Keratinocyte (primary cell): ENCODE measurements around the gene GNPNAT1. TPM values are rescaled to one million over a fixed set of nuclear protein-coding genes. Genes with fewer than 3 reads are reported as not detected.

Source experiments
- DNase-seq: peaks from one replicate; pipeline ENCODE4 v3.0.0-alpha.2; 2011; ENCODE audit warnings: low read depth, missing footprints, low spot score
- FAIRE-seq: peaks from 2 replicates; lab custom pipeline; 2011; peaks lifted over from hg19 to GRCh38; lab: Jason Lieb, UNC
- H2AFZ ChIP-seq: 2 replicates; pipeline ENCODE4 v1.6.0; 2012; ENCODE audit warnings: low read length, control low read depth, inconsistent platforms; ENCODE audit not compliant: control insufficient read depth
- H3K27ac ChIP-seq: 2 replicates; pipeline ENCODE4 v1.5.1; 2011; ENCODE audit warnings: low read length; ENCODE audit not compliant: control insufficient read depth, insufficient read depth
- H3K27me3 ChIP-seq: 3 replicates; pipeline ENCODE4 v1.6.0; 2011; ENCODE audit warnings: low read length; ENCODE audit not compliant: control insufficient read depth, insufficient read depth; ENCODE audit errors: extremely low read depth
- H3K36me3 ChIP-seq, 2 experiments: 2 replicates in 1 of 2; 3 replicates in 1 of 2; pipeline ENCODE4 v1.5.1; 2011; ENCODE audit warnings: low read length in 2 of 2, mild to moderate bottlenecking in 1 of 2; ENCODE audit not compliant: control insufficient read depth in 2 of 2, insufficient read depth in 2 of 2; ENCODE audit errors: extremely low read depth in 1 of 2
- H3K4me1 ChIP-seq: 3 replicates; pipeline ENCODE4 v1.5.1; 2011; ENCODE audit warnings: low read length; ENCODE audit not compliant: control insufficient read depth, insufficient read depth; ENCODE audit errors: extremely low read depth
- H3K4me2 ChIP-seq: 3 replicates; pipeline ENCODE4 v1.6.0; 2011; ENCODE audit warnings: low read depth, low read length; ENCODE audit not compliant: control insufficient read depth, insufficient read depth; ENCODE audit errors: extremely low read depth
- H3K4me3 ChIP-seq, 3 experiments: fragments of 200-600 bp in 1 of 3; sonication (generic) in 1 of 3; 2 replicates in 2 of 3; 3 replicates in 1 of 3; pipeline ENCODE4 v1.5.1; 2011 to 2016; ENCODE audit warnings: low read length in 3 of 3, mild to moderate bottlenecking in 3 of 3, control low read depth in 2 of 3, inconsistent platforms in 1 of 3, low read depth in 1 of 3, mixed read lengths in 1 of 3, mixed run types in 1 of 3, moderate library complexity in 1 of 3; ENCODE audit not compliant: control insufficient read depth in 2 of 3, insufficient read depth in 2 of 3; ENCODE audit errors: extremely low read depth in 1 of 3
- H3K79me2 ChIP-seq: 2 replicates; pipeline ENCODE4 v1.6.0; 2012; ENCODE audit warnings: low read length; ENCODE audit not compliant: control insufficient read depth, insufficient read depth
- H3K9ac ChIP-seq: 3 replicates; pipeline ENCODE4 v1.6.0; 2011; ENCODE audit warnings: low read length; ENCODE audit not compliant: control insufficient read depth, insufficient read depth; ENCODE audit errors: extremely low read depth
- H3K9me1 ChIP-seq: 3 replicates; pipeline ENCODE4 v1.6.0; 2011; ENCODE audit warnings: low read length; ENCODE audit not compliant: control insufficient read depth, insufficient read depth; ENCODE audit errors: extremely low read depth
- H3K9me3 ChIP-seq: 2 replicates; pipeline ENCODE4 v1.5.1; 2012; ENCODE audit warnings: low read depth, low read length; ENCODE audit not compliant: control insufficient read depth
- H4K20me1 ChIP-seq: 3 replicates; pipeline ENCODE4 v1.6.0; 2011; ENCODE audit warnings: low read length; ENCODE audit not compliant: control insufficient read depth, insufficient read depth; ENCODE audit errors: extremely low read depth
- CTCF ChIP-seq, 3 experiments: IDR thresholded peaks in 1 of 3; conservative IDR thresholded peaks in 1 of 3; optimal IDR thresholded peaks in 1 of 3; 2 replicates in 2 of 3; 3 replicates in 1 of 3; pipeline versions ENCODE3 to v1.5.1; 2011; ENCODE audit warnings: low read length in 3 of 3, mild to moderate bottlenecking in 3 of 3, moderate library complexity in 2 of 3, control low read depth in 1 of 3, inconsistent platforms in 1 of 3; ENCODE audit not compliant: insufficient read depth in 2 of 3; ENCODE audit errors: extremely low read depth in 1 of 3
- EZH2 ChIP-seq: IDR thresholded peaks from one replicate; pipeline ENCODE4 v1.6.1; 2012; ENCODE audit warnings: inconsistent platforms, mild to moderate bottlenecking, low read length, moderate library complexity
- dilution Hi-C: fragments of 300-500 bp; cut with MboI; formaldehyde crosslinking; loops from one replicate; pipeline ENCODE4 v1.7.0; 2020; ENCODE audit warnings: low sequenced_read_pairs; ENCODE audit not compliant: extremely low pct_ligation_motif_present
- polyA plus RNA-seq, 5 experiments: library from polyadenylated mRNA; depleted of rRNA in 3 of 5; stranded (reverse) in 3 of 5; stranded (forward) in 1 of 5; unstranded in 1 of 5; fragments of >200 nt; gene quantifications; 1 replicate in 1 of 5; 2 replicates in 3 of 5; 3 replicates in 1 of 5; pipeline versions ENCODE4 v1.2.1 to v1.2.3, GENCODE V29; 2011 to 2012; ENCODE audit warnings: missing spikeins in 2 of 5, low read depth in 1 of 5, low replicate concordance in 1 of 5

The GNPNAT1 gene
- polyA plus RNA-seq, 1 donor (not counting 4 experiments of a cell fraction or from before 2014, with no cell fraction given), result 45.5 TPM

DNA sequence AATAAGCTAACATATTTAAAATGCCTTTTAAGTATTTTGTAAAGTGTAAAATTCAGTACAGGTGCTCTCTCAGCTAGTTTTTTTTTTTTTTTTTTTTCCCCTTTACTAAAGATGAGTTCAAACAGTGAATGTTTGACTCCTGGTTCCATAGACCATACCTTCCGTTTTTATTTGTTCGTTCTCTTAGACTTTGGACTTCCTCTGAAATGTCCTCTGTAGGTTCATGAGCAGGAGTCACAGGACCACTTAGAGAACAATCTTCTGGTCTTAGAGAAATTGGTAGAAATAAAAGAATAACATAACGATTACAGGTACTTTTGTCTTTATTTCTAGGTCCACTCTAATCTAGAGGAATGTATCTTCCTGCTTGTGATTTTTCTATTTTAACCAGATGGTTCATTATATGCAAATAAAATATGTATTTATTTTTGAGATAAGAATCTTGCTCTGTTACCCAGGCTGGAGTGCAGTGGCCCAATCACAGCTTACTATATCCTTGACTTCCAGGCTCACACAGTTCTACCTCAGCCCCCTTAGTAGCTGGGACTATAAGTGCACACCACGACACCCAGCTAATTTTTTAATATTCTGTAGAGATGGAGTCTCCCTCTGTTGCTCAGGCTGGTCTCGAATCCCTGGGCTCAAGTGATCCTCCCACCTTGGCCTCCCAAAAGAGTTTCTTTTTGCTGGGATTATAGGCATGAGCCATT is 35.6 kb downstream of the GNPNAT1 start:
- no peak overlapping the region for H3K4me3 ChIP-seq
- no peak overlapping the region for H3K27ac ChIP-seq
- H3K9ac ChIP-seq, result no peak overlapping the region
- no peaks in the 10 kb centered on the region for H3K9me3 ChIP-seq
- no peak for FAIRE-seq
- no peaks in the 10 kb centered on the region for H4K20me1 ChIP-seq
- dilution Hi-C loops, result no loop called here
- H2AFZ ChIP-seq, result no peak overlapping the region
- H3K9me1 ChIP-seq, result no peaks in the 10 kb centered on the region
- no peaks in the 10 kb centered on the region for H3K79me2 ChIP-seq
- DNase-seq, result no peak
- peaks cover 3% of the 10 kb centered on the region in 2 experiments for H3K36me3 ChIP-seq
- H3K4me2 ChIP-seq, result no peak overlapping the region
- no peaks in the 10 kb centered on the region for H3K27me3 ChIP-seq
- TF ChIP-seq EZH2, result no peak
- TF ChIP-seq CTCF (optimal IDR thresholded peaks at IDR 0.05 in 1 of 3, IDR thresholded peaks at IDR 0.05 in 1 of 3, conservative IDR thresholded peaks at IDR 0.05 in 1 of 3; ENCODE audit: extremely low read depth in 1 of 3, insufficient read depth in 2 of 3, low read length in 3 of 3), result no peak
- no peaks in the 10 kb centered on the region for H3K4me1 ChIP-seq

- no peak overlapping the region for H3K27ac ChIP-seq
- no peak overlapping the region for H3K4me3 ChIP-seq
- no peaks in the 10 kb centered on the region for H3K27me3 ChIP-seq
- DNase-seq (no peak), FAIRE-seq (no peak)
- H3K4me1 ChIP-seq, result no peaks in the 10 kb centered on the region
- dilution Hi-C loops, result no loop called here
- no peak overlapping the region for H3K4me2 ChIP-seq
- TF ChIP-seq EZH2, result no peak
- TF ChIP-seq CTCF (optimal IDR thresholded peaks at IDR 0.05 in 1 of 3, IDR thresholded peaks at IDR 0.05 in 1 of 3, conservative IDR thresholded peaks at IDR 0.05 in 1 of 3; ENCODE audit: extremely low read depth in 1 of 3, insufficient read depth in 2 of 3, low read length in 3 of 3), result no peak
- H3K9ac ChIP-seq, result no peak overlapping the region
- no peak overlapping the region for H2AFZ ChIP-seq
- peaks cover 4 to 11% of the 10 kb centered on the region in 2 experiments for H3K36me3 ChIP-seq
- H3K9me3 ChIP-seq, result no peaks in the 10 kb centered on the region
- H3K9me1 ChIP-seq, result no peaks in the 10 kb centered on the region
- H4K20me1 ChIP-seq, result no peaks in the 10 kb centered on the region
- no peaks in the 10 kb centered on the region for H3K79me2 ChIP-seq
These were observed 42.6 kb downstream of the GNPNAT1 start for GRCh38 chr14:52748647-52749292.
